ENCODE results near the gene POLR2H.

The POLR2H gene

DNA sequence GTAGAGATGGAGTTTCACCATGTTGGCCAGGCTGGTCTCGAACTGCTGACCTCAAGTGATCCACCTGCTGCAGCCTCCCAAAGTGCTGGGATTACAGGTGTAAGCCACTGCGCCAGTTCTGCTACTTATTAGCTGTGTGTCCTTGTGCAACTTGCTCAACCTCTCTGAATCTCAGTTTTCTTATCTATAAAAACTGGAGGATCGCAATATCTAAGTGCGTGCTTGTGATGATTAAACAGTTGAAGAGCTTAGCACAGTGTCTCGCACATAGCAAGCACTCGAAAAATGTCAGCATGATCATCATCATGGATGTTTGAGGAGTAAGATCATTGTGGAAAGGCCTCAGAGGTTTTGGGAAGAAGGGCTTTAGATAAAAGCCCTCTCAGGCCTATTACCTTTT lies 10.9 kb upstream of the POLR2H start:
- TF ChIP-seq, protein P1, sequence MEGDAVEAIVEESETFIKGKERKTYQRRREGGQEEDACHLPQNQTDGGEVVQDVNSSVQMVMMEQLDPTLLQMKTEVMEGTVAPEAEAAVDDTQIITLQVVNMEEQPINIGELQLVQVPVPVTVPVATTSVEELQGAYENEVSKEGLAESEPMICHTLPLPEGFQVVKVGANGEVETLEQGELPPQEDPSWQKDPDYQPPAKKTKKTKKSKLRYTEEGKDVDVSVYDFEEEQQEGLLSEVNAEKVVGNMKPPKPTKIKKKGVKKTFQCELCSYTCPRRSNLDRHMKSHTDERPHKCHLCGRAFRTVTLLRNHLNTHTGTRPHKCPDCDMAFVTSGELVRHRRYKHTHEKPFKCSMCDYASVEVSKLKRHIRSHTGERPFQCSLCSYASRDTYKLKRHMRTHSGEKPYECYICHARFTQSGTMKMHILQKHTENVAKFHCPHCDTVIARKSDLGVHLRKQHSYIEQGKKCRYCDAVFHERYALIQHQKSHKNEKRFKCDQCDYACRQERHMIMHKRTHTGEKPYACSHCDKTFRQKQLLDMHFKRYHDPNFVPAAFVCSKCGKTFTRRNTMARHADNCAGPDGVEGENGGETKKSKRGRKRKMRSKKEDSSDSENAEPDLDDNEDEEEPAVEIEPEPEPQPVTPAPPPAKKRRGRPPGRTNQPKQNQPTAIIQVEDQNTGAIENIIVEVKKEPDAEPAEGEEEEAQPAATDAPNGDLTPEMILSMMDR (IDR thresholded peaks at IDR 0.05), result no peak

DNA sequence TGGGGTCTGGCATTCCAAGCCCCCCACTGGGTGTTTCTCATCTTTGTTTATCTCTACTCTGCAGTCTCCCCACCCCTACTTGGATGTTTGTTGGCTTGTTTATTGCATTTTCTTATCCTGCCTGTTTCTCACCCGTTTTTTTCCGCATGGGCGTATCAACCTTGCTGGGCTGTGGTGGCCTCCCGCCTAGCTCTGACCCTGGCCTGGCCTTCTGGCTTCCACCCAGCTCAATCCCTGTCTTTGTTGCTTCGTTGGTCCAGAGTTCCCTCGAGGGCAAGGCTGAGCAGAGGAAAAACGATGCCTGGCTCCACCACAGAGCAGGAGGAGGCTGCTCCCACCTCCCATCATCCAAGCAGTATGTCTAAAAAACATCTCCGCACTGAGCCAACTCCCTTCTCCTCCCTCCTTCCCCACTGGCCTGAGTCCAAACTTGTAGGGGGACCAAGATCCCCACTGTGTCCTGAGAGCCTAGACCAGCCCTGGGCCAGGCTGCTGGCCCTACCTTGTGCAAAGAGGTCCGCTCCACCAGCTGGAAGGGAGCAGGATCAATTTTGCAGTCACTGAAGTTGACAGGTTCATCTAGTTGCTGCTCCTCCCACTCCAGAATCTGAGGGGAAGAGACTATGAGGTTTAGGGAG lies 9.9 kb upstream of the POLR2H start:
- TF ChIP-seq, protein P1 (IDR thresholded peaks at IDR 0.05), result no peak

DNA sequence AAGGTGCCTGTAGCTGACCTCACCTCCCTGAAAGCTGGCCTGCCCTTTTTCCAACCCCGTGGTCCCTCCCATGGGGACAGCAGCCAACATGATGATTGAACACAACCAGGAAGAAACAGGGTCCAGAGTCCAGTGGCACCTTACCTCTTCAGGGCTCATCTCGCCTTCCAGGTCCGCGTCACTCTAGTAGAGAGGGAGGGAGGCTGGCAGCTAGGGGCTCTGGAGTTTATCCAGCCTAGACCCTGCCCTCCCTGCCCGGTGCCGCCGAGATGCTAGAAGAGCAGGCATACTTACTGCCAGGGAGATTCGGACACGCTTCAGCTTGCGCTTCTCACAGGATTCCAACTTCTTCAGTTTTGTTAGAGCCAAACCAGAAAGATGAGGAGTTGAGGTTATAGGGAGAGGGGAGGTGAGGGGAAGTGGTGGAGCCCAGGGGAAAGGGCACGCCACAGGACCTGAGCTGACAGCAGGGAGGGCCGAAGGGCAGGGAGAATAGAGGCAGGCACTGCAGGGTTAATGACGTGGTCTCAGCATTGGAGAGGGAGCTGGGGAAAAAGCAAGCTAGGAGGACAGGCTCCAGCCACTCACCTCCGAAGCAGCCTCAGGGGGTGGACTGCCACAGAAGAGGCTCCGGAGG lies 9.2 kb upstream of the POLR2H start:
- TF ChIP-seq, protein P1 (IDR thresholded peaks at IDR 0.05), result no peak

DNA sequence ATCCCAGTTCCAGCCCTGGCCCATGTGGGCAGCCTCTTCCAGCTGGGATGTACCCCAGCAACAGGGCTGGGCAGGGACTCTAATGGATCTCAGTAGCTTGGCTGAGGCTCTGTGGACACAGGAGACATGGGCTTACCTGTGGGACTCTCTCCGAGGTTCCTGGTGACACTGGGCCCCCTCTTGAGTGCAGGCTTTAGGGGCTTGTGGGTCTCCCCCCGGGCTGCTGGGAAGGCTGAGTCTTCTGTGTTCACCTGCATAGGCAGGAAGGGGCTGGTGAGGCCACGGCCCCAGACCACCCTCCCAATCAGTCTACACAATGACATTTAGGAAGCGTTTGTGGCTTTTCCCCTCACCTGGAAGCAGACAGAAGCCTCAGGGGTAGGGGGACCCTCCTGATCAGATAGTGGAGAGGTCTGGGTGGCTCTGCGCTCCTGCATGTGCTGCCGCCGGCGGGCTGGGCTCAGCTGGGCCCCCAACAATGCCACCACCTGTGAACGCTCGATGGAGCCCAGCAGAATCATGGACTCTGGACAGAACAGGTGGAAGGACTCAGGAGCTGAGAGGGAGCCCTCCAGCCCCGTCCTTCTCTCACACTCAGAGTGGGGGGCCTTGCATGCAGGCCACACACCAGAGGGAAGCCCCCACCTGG lies 8.5 kb upstream of the POLR2H start:
- TF ChIP-seq, protein P1 (IDR thresholded peaks at IDR 0.05), result no peak

DNA sequence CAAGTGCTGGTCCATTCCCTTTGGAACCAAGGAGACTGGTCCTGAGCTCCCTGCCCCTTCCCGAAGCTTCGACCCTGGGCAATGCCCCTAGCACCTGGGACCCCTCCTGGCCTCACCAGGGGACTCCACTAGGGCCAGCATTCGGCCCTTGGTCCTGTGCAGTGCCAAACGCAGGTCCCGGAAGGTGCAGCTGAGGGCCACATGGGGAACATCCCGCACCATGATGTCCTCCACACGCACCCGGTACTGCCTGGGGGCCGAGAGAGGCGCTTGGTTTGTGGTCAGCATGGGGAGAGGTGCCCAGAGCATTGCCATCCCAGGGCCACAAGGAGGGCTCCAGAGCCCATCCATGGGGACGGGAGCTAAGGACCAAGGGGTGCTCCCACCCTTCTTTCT lies 8.0 kb upstream of the POLR2H start:
- TF ChIP-seq, protein P1 (IDR thresholded peaks at IDR 0.05), result no peak

DNA sequence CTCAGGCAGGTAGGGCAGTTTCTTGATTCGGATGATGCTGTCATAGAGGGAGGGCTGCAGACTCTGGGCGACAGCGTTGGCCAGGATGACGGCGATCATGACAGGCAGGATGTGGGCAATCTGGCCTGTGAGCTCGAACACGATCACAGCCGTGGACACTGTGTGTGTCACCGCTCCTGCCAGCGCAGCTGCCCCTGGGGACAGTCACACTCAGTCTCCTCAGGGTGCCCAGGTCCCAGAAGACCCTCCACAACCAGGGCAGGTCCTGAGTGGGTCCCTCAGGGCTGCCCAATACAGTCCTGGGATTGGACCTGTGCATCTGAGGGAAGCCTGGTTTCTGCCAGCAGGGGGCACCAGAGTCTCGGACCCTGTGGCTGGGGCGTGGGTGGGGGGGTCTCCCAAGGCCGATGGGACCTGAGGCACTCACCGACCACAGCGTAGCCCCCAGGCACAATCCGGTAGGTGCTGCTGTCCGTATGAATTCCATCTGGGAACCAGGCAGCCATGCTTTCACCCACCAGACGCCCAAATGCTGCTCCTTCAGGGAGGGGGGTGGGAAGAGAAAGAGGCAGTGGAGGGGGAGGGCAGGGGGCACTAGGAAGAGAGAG lies 7.3 kb upstream of the POLR2H start:
- TF ChIP-seq, protein P1 (IDR thresholded peaks at IDR 0.05), result peak; percentile 90

DNA sequence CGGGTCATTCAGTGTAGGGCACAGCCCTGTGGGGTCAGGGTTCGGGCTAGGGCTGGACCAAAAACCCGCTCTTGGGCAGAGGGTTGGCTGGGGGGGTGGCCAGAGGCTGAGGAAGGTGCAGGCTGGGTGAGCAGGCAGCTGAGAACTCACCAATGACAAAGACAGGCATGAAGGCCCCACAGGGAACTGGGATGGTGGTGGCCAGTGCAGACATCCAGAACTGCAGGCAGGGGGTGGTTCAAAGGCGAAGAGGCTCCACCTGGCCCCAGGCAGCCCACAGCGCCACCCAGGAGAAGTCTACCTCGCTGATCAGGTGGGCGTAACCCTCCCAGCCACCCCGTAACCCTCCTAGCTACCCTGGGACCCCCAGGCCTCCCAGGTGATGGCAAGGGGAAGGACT lies 6.8 kb upstream of the POLR2H start:
- TF ChIP-seq, protein P1 (IDR thresholded peaks at IDR 0.05), result no peak

All from LNCAP (cell line).